H1 (cell line): Measurements from ENCODE around the gene EYA2. TPM values are rescaled to one million over a fixed set of nuclear protein-coding genes. Genes with fewer than 3 reads are reported as not detected.

Experiments
- KDM1A ChIP-seq: fragments of 200-600, 300-600 bp; sonication (generic); IDR thresholded peaks from 2 replicates; pipeline ENCODE4 v1.7.1; 2016; ENCODE audit warnings: mild to moderate bottlenecking, low read length, borderline replicate concordance
- polyA plus RNA-seq, 7 experiments: library from polyadenylated mRNA; depleted of rRNA in 3 of 7; stranded (reverse) in 5 of 7; unstranded in 2 of 7; fragments of >200 nt in 5 of 7; fragments of 200-250 nt in 2 of 7; gene quantifications; 1 replicate in 5 of 7; 2 replicates in 1 of 7; 4 replicates in 1 of 7; pipeline versions ENCODE4 v1.2.1 to v1.2.3, GENCODE V29; 2011 to 2013; ENCODE audit warnings: missing spikeins in 2 of 7, mixed read lengths in 2 of 7
- total RNA-seq: library from RNA; stranded (reverse); fragmentation: NEBNext Ultra II Directional; extraction: Animal tissue kit (Norgen Biotek cat#: 25700); gene quantifications from 2 replicates; pipeline ENCODE4 v1.2.1, GENCODE V29; 2021

The EYA2 gene
- total and polyA plus RNA-seq, 2 of the 8 experiments (the other 6 are each of a cell fraction or from before 2014, with no cell fraction given) = 1.6 to 1.7 TPM

- TF ChIP-seq KDM1A = no peak
Observed at GRCh38 chr20:47008842-47009518, 114.3 kb downstream of the EYA2 start (continued).
